ENCODE results near the gene GPAM. TPM values are rescaled to one million over a fixed set of nuclear protein-coding genes. Genes with fewer than 3 reads are reported as not detected.

The GPAM gene
- total and polyA plus RNA-seq, 2 of the 8 experiments (the other 6 are each of a cell fraction or from before 2014, with no cell fraction given) = 5.5 to 15.5 TPM

DNA sequence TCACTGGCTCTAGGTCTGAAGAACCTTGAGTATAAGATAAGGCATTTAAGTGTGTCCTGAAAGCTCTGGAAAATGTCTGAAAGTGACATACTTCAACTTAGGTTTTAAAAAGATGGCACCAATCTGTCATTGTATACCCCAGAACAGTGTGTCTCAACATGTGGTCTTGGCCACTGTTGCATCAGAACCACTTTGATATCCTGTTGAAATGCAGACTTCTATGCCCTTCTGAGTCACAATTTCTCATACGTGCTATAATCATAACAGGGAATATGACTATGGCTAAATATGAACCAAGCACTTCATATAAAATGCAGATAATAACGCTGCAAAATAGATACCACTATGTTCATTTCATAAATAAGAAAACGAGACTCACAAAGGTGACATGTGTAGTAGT lies 38.0 kb upstream of the GPAM start:
- no peak overlapping the region for H3K56ac ChIP-seq (replicated peaks; ENCODE audit: insufficient read length, low read depth, low read length)
- H2BK20ac ChIP-seq (ENCODE audit: low read length) = no peak overlapping the region
- no peaks in the 10 kb centered on the region for H3K79me1 ChIP-seq (ENCODE audit: low read depth, low read length)
- H3K9ac ChIP-seq (replicated peaks in 1 of 4; ENCODE audit: extremely low read depth in 1 of 4, low read depth in 3 of 4, low read length in 3 of 4) = no peak overlapping the region
- no peak overlapping the region for H3K14ac ChIP-seq (ENCODE audit: insufficient read length)
- CTCF ChIA-PET (ENCODE audit: partially characterized antibody) = interaction anchor here (0.7 kb wide), 1 partner anchor 10 kb away, joined by 3 read pairs; no protein-coding TSS in a partner anchor
- peaks cover 0 to 2% (median 0%) of the 10 kb centered on the region in 4 experiments; a peak in 1 of 7 replicates for H3K4me1 ChIP-seq (replicated peaks in 1 of 4; ENCODE audit: control insufficient read depth in 3 of 4, insufficient read depth in 4 of 4, low read length in 3 of 4)
- H2BK5ac ChIP-seq (ENCODE audit: low read depth, low read length) = no peak overlapping the region
- H2BK12ac ChIP-seq (ENCODE audit: low read depth, low read length) = no peak overlapping the region
- no peak overlapping the region for H3K18ac ChIP-seq (ENCODE audit: extremely low read depth, low read length)
- no peak overlapping the region for H3K4me3 ChIP-seq (ENCODE audit: extremely low read depth in 1 of 4, insufficient read depth in 2 of 4, low read depth in 3 of 4, low read length in 4 of 4)
- H3K27ac ChIP-seq (ENCODE audit: low read depth, low read length) = no peak overlapping the region
- H3K9me3 ChIP-seq (ENCODE audit: insufficient read depth in 2 of 2, low read depth in 1 of 2, low read length in 1 of 2) = peaks cover 0 to 5% of the 10 kb centered on the region in 2 experiments; a peak in 1 of 4 replicates
- H4K91ac ChIP-seq (replicated peaks; ENCODE audit: insufficient read length, low read length) = no peak overlapping the region
- H3K23me2 ChIP-seq (ENCODE audit: low read depth, low read length) = no peaks in the 10 kb centered on the region
- POLR2A ChIA-PET (ENCODE audit: partially characterized antibody) = no interaction called here
- no peak overlapping the region for H4K5ac ChIP-seq (ENCODE audit: insufficient read length, low read depth, low read length)
- FAIRE-seq = no peak
- H2BK120ac ChIP-seq (replicated peaks; ENCODE audit: low read depth, low read length) = no peak overlapping the region
- WGBS, 2 experiments (ENCODE audit: extremely low coverage in 1 of 2, insufficient coverage in 1 of 2, insufficient read length in 1 of 2, insufficient replicate concordance in 2 of 2, low coverage in 1 of 2, low lambda C conversion rate in 2 of 2, missing lambda C conversion rate in 1 of 2) = 93% methylated on average over 3 of the region's 3 CpGs; no CpG with 5 or more reads in 1 of the 2 experiments
- no peak overlapping the region for H3K4ac ChIP-seq (replicated peaks; ENCODE audit: insufficient read length, low read depth, low read length)
- H3K27me3 ChIP-seq (replicated peaks in 1 of 4; ENCODE audit: control insufficient read depth in 3 of 4, extremely low read depth in 1 of 4, insufficient read depth in 3 of 4, low read length in 3 of 4) = no peaks in the 10 kb centered on the region
- H2AK5ac ChIP-seq (ENCODE audit: low read depth, low read length) = no peak overlapping the region
- no peak overlapping the region for H3K23ac ChIP-seq (ENCODE audit: insufficient read length)
- H3K79me2 ChIP-seq (ENCODE audit: control insufficient read depth in 1 of 2, insufficient read depth in 2 of 2, low read length in 2 of 2) = no peaks in the 10 kb centered on the region
- no peak overlapping the region for H2AFZ ChIP-seq (ENCODE audit: low read length)
- no peak overlapping the region for H4K8ac ChIP-seq (ENCODE audit: extremely low read depth, insufficient read depth, low read length)
- no peak overlapping the region for H3K4me2 ChIP-seq (ENCODE audit: insufficient read depth in 1 of 2, low read depth in 2 of 2, low read length in 2 of 2)
- no peaks in the 10 kb centered on the region for H4K20me1 ChIP-seq (replicated peaks in 1 of 2; ENCODE audit: control insufficient read depth in 1 of 2, insufficient read depth in 2 of 2, low read length in 2 of 2)
- no peaks in the 10 kb centered on the region; a peak in 1 of 8 replicates for H3K36me3 ChIP-seq (ENCODE audit: control insufficient read depth in 2 of 4, insufficient read depth in 4 of 4, low read length in 3 of 4)
- no peak overlapping the region for H2BK15ac ChIP-seq (ENCODE audit: low read length)
- no peak for DNase-seq (ENCODE audit: low read depth in 1 of 2, low spot score in 2 of 2)
- TF ChIP-seq NRF1 (IDR thresholded peaks at IDR 0.05; ENCODE audit: low read depth, low read length) = no peak
- TF ChIP-seq TAF7 (optimal IDR thresholded peaks at IDR 0.05; ENCODE audit: borderline replicate concordance, low read depth, low read length) = no peak
- TF ChIP-seq BRCA1 (IDR thresholded peaks at IDR 0.05; ENCODE audit: low read depth, low read length) = no peak
- TF ChIP-seq YY1 (IDR thresholded peaks at IDR 0.05; ENCODE audit: low read depth, low read length) = no peak
- TF ChIP-seq EP300 (IDR thresholded peaks at IDR 0.05; ENCODE audit: borderline replicate concordance in 1 of 2, low read depth in 2 of 2, low read length in 2 of 2) = no peak
- TF ChIP-seq, protein P1, sequence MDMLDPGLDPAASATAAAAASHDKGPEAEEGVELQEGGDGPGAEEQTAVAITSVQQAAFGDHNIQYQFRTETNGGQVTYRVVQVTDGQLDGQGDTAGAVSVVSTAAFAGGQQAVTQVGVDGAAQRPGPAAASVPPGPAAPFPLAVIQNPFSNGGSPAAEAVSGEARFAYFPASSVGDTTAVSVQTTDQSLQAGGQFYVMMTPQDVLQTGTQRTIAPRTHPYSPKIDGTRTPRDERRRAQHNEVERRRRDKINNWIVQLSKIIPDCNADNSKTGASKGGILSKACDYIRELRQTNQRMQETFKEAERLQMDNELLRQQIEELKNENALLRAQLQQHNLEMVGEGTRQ (IDR thresholded peaks at IDR 0.05; ENCODE audit: low read length) = no peak
- TF ChIP-seq BCL11A (IDR thresholded peaks at IDR 0.05; ENCODE audit: low read depth in 2 of 2, low read length in 2 of 2) = no peak
- no peak for TF ChIP-seq HDAC2 (IDR thresholded peaks at IDR 0.05; ENCODE audit: borderline replicate concordance in 1 of 2, low read depth in 2 of 2, low read length in 2 of 2)
- TF ChIP-seq SIN3A (conservative IDR thresholded peaks at IDR 0.05 in 1 of 2, IDR thresholded peaks at IDR 0.05 in 1 of 2; ENCODE audit: low read depth in 1 of 2, low read length in 2 of 2) = no peak
- no peak for TF ChIP-seq TEAD4 (IDR thresholded peaks at IDR 0.05; ENCODE audit: low read depth, low read length)
- no peak for TF ChIP-seq HDAC6 (IDR thresholded peaks at IDR 0.05; ENCODE audit: low read depth, low read length)
- no peak for TF ChIP-seq CBX5 (IDR thresholded peaks at IDR 0.05; ENCODE audit: low read depth, low read length)
- TF ChIP-seq POLR2A (IDR thresholded peaks at IDR 0.05; ENCODE audit: control extremely low read depth in 1 of 2, low read depth in 2 of 2, low read length in 2 of 2) = no peak

Data from H1 (cell line).